Peyer's patch (tissue), 4 donors: Measurements from ENCODE around the gene CNPY4.

Experiments used
- CTCF ChIP-seq, 6 experiments: fragments of 450-650 bp in 4 of 6; fragments of 200-600 bp in 2 of 6; sonication (generic) in 1 of 6; IDR thresholded peaks; one replicate each; pipeline ENCODE4 v1.5.1; 2017 to 2019; ENCODE audit warnings: antibody characterized with exemption in 6 of 6, mild to moderate bottlenecking in 3 of 6, moderate library complexity in 1 of 6
- POLR2A ChIP-seq, 2 donors: fragments of 450-650 bp; IDR thresholded peaks; one replicate each; pipeline ENCODE4 v1.5.1; 2017; ENCODE audit warnings: antibody characterized with exemption in 2 of 2, mild to moderate bottlenecking in 2 of 2, moderate library complexity in 2 of 2

GRCh38 chr7:100147278-100147677 is 27.8 kb downstream of the CNPY4 start:
- no peak for TF ChIP-seq CTCF (IDR thresholded peaks at IDR 0.05)
- TF ChIP-seq POLR2A (IDR thresholded peaks at IDR 0.05): no peak
